Retinal pigment epithelial cell (primary cell): ENCODE results near the gene SUPT5H.

Source experiments
- DNase-seq: peaks from one replicate; pipeline ENCODE4 v3.0.0-alpha.2; 2010; ENCODE audit warnings: low read depth
- H3K4me3 ChIP-seq: 2 replicates; pipeline ENCODE4 v1.5.1; 2011; ENCODE audit warnings: mild to moderate bottlenecking, low read length, control low read depth, moderate library complexity
- CTCF ChIP-seq: conservative IDR thresholded peaks from 2 replicates; pipeline ENCODE4 v1.5.1; 2011; ENCODE audit warnings: low read depth, low read length, control low read depth, inconsistent platforms

The SUPT5H gene

GRCh38 chr19:39465956-39466747 is 20.8 kb downstream of the SUPT5H start:
- DNase-seq = no peak
- no peak for TF ChIP-seq CTCF
- no peak overlapping the region for H3K4me3 ChIP-seq

- TF ChIP-seq CTCF = no peak
- DNase-seq = no peak
- H3K4me3 ChIP-seq = no peak overlapping the region
Observed at GRCh38 chr19:39467941-39468340, 22.6 kb downstream of the SUPT5H start.

DNA sequence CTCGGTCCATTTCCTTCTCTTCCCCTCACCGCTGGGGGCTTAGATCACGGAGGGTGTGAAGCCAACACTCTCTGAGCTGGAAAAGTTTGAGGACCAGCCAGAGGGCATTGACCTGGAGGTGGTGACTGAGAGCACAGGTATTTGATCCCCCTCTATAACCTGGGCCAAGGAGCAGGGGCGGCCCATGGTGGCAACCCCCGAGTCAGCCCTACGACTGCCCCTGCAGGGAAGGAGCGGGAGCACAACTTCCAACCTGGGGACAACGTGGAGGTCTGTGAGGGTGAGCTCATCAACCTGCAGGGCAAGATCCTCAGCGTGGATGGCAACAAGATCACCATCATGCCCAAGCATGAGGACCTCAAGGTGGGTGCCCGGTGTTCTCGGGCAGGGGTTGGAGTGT is 23.7 kb downstream of the SUPT5H start:
- H3K4me3 ChIP-seq = no peak overlapping the region
- TF ChIP-seq CTCF = no peak
- no peak for DNase-seq

- no peak overlapping the region for H3K4me3 ChIP-seq
- no peak for TF ChIP-seq CTCF
- DNase-seq = no peak
Observed at GRCh38 chr19:39469567-39469966, 24.2 kb downstream of the SUPT5H start.

DNA sequence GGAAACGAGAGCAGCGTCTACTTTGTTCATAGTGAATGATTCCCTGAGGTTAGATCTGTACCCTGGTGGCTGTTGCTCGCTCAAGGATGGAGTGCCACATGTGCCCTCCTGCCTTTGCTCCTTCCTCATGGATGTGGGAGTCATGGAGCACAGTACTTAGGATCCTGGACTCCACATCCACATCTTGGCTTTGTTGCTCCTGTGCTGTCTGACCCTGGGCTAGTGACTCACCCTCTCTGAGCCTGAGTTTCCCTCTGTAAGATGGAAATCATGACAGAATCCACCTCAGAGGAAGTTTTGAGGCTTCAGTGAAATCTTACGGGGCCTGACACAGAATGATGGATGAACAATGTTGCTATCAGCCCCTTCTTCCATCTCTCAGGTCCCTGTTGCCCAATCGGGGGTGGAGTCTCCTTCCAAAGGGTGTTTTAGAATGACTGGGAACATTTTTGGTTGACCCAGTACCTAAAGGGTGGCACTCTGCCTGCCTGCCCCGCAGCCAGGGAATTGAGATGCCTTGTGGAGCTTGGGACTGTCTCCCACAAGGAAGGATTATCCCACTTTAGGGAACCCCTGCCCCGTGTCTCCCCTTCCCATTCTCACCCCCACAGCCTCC is 25.4 kb downstream of the SUPT5H start:
- no peak for TF ChIP-seq CTCF
- DNase-seq = no peak
- H3K4me3 ChIP-seq = no peak overlapping the region

DNA sequence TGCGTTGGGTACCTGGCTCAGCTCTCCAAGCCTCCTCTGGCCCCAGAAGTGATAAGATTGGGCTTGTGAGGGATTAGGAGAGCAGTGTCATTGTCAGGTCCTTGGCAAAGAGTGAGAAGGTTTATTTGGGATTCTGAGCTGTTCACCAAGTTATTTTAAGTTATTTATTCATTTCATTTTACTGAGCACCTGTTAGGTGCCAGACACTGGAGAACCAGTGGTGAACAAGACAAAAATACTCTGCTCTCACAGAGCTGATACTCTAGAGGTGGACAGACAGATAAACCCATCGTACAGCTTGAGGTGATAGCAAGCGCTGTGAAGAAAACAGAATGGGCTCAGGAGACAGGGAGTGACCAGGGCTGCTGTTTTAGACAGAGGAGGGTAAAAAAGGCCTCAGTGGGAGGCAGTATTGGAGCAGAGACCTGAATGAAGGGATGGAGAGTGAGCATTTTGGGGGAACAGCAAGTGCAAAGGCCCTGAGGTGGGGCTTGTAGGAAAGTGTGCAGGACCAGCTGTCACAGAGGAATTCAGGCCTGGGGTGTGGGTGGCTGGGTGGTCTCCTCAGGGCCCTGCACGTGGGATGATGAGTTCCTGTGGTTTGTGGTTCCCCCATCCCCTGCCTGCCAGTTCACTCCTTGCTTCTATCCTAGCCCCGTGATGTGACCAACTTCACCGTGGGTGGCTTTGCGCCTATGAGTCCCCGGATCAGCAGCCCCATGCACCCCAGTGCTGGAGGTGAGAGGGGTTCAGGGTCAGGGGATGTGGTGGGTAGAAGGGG is 26.6 kb downstream of the SUPT5H start:
- no peak for DNase-seq
- H3K4me3 ChIP-seq = no peak overlapping the region
- no peak for TF ChIP-seq CTCF
